ENCODE measurements around the gene HLCS.

Gene HLCS

GRCh38 chr21:36721817-36722216 lies 244.7 kb downstream of the HLCS start:
- TF ChIP-seq CTCF (IDR thresholded peaks at IDR 0.05): no peak

- no peak for TF ChIP-seq CTCF (IDR thresholded peaks at IDR 0.05)
Observed at GRCh38 chr21:36719614-36720013, 246.9 kb downstream of the HLCS start.

DNA sequence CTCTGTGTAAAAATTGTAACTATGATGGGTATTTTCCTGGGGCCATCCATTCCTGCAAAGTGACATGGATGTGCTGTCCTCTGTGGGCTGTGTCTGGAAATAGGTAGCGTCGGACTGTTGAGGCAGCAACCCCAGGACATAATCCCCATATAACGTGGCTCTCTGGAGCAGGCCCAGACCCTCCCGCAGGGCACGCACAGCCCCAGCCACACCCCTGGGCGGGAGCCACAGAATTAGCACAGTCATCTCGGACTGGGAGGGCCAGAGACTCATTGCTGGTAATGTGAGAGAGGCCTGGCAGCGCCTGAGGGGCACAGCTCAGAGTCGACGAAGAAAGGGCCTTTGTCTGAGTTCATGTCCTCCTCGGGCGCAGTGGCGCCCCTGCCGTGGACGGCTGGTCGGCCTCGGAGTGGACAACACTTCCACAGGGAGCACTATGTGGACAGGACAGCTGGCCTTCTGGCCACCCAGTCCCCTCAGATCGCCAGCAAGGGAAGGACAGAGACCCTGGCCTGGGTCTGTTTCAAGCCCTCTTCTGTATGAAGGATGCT lies 247.4 kb downstream of the HLCS start:
- TF ChIP-seq CTCF (IDR thresholded peaks at IDR 0.05): no peak

DNA sequence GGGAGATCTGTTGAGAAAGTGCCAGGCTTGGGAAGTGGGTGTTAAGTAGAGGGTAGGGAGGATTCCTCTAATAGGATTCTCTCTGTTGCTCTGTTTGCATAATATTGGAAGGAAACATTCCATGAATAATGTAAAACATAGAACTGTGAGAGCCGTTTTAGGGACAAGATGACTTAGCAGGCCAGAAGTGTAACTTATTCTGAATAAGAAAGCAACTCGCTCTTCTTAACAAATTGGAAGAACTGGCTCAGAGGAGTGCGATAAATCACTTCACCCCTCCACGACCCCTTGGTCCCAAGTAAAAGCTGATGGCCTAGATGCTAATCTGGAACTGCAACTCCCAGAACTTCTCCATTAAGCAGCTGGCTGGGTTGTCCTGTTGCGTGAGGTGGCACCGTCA lies 248.5 kb downstream of the HLCS start:
- TF ChIP-seq CTCF (IDR thresholded peaks at IDR 0.05): no peak

GRCh38 chr21:36716836-36717235 lies 249.6 kb downstream of the HLCS start:
- TF ChIP-seq CTCF (IDR thresholded peaks at IDR 0.05): no peak

DNA sequence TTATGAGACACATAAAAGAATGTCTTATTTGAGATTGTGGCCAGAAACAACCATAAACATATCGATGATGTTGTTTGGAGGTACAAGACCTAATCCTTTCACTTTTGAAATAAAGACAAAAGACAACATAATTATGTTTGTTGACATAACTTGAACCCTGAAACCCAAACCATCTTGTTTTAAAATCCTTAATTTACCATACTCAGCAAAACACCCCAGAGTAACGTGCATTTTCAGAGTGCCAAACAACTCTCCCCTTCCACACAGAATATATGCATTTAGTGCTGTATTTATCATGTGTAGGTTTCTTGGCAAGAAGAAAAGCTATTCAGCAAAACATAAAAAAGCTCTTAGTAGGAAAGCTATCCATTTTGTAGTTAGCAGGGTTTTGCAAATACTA lies 250.1 kb downstream of the HLCS start:
- TF ChIP-seq CTCF (IDR thresholded peaks at IDR 0.05): no peak

DNA sequence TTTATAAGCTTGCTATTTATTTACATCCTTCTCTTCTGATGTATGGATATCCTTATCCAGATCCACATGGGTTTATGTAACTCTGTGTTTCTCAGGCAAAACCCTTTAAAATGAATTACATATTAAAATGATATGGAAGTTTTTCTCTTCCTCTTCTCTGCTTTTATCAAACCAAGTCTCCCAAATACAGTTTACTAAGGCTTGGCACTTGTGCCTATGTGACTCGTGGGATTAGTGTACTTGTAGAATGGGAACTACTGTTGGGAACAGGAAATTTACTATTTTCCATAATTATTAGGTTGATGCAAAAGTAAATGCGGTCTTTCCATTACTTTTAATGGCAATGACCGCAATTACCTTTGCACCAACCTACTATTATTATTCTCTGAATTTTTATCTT lies 252.7 kb downstream of the HLCS start:
- no peak for TF ChIP-seq CTCF (IDR thresholded peaks at IDR 0.05)

GRCh38 chr21:36710729-36711048 lies 255.8 kb downstream of the HLCS start:
- no peak for TF ChIP-seq CTCF (IDR thresholded peaks at IDR 0.05)
